ENCODE results near the gene RPL27.
"Not testable (repeated sequence)": the region's sequence is repeated elsewhere in the genome, so short reads cannot be mapped to it uniquely, and the experiment has no call there.

Gene RPL27

DNA sequence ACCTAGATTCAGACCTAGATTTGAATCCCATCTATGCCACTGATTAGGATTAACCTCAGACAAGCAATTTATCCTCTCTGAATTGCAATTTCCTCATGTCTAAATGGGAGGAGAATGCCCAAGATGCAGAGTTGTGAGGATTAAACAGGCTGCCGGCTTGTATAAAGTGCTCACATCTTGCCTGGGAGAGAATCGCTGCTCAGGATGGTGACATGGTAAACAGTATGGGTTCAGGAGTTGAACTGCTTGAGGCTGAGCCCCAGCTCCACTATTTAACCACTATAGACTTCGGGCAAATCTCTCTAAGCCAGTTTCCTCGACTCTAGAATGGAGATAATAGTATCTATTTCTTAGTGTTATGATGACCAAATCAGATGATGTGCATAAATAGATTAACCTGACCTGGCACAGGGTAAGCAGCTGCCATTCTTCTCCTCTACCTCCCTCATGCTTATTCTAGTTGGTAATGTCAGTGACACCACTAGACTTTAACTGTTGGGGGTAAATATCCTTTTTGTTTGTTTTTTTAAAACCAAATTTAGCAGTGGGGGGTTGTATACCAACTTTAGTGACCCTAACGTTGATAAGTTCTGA lies 732 bp upstream of the RPL27 start:
- H3K9ac ChIP-seq (ENCODE audit: low read length) = peak overlapping the region; percentile 80
- H3K36me3 ChIP-seq (ENCODE audit: control insufficient read depth, insufficient read depth, low read length, severe bottlenecking) = peaks cover 49% of the 10 kb centered on the region
- H3K4me3 ChIP-seq (ENCODE audit: low read length) = peak overlapping the region; percentile 53
- DNase-seq (ENCODE audit: low read depth) = no peak
- no peaks in the 10 kb centered on the region for H3K27me3 ChIP-seq (replicated peaks; ENCODE audit: control insufficient read depth, insufficient read depth, low read length)
- H3K4me1 ChIP-seq (ENCODE audit: control insufficient read depth, insufficient read depth, low read length) = peaks cover 36% of the 10 kb centered on the region
- H3K9me3 ChIP-seq (ENCODE audit: control insufficient read depth, low read length) = no peaks in the 10 kb centered on the region

DNA sequence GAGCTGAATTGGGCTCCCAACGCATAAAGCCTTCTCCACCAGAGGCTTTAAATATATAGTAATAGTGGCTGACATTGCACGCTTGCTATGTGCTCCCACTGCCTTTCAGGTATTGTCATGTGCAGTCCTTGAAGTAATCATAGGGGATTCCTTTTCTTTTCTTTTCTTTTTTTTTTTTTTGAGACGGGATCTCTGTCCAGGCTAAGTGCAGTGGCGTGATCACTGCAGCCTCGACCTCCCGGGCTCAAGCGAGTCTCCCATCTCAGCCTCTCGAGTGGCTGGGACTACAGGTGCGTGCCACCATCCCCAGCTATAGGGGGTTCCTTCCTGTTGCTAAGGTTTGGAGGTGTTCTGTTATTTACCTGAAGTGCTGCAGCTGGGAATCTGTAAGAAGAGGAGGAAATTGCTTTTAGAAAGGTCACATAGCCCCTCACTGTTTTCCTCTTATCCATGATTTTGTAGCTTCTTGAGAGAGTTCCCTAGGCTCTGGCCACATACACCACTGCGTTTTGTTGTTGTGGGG lies 845 bp downstream of the RPL27 start:
- H3K36me3 ChIP-seq (ENCODE audit: control insufficient read depth, insufficient read depth, low read length, severe bottlenecking) = peaks cover 50% of the 10 kb centered on the region
- H3K4me1 ChIP-seq (ENCODE audit: control insufficient read depth, insufficient read depth, low read length) = peaks cover 44% of the 10 kb centered on the region
- peak; percentile 19 for DNase-seq (ENCODE audit: low read depth)
- peak overlapping the region; percentile 98 for H3K4me3 ChIP-seq (ENCODE audit: low read length)
- no peaks in the 10 kb centered on the region for H3K9me3 ChIP-seq (ENCODE audit: control insufficient read depth, low read length)
- H3K9ac ChIP-seq (ENCODE audit: low read length) = peak overlapping the region; percentile 99
- no peaks in the 10 kb centered on the region for H3K27me3 ChIP-seq (replicated peaks; ENCODE audit: control insufficient read depth, insufficient read depth, low read length)

DNA sequence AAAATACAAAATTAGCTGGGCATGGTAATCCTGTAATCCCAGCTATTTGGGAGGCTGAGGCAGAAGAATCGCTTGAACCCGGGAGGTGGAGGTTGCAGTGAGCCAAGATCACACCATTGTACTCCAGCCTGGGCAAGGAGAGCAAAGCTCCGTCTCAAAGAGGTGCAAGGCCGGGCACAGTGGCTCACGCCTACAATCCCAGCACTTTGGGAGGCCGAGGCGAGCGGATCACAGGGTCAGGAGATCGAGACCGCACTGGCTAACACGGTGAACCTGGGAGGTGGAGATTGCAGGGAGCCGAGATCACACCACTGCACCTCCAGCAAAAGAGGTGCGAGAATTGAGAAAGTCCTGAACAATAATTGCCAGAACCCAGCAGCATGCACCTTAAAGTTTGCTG lies 2.7 kb downstream of the RPL27 start:
- not testable (repeated sequence) for DNase-seq (ENCODE audit: low read depth); H3K27me3 ChIP-seq (replicated peaks; ENCODE audit: control insufficient read depth, insufficient read depth, low read length); H3K9me3 ChIP-seq (ENCODE audit: control insufficient read depth, low read length)
- Histone ChIP-seq H3K4me3 (ENCODE audit: low read length) (peak overlapping the region; percentile 19), H3K4me1 (ENCODE audit: control insufficient read depth, insufficient read depth, low read length) (peaks cover 44% of the 10 kb centered on the region), H3K36me3 (ENCODE audit: control insufficient read depth, insufficient read depth, low read length, severe bottlenecking) (peaks cover 42% of the 10 kb centered on the region), H3K9ac (ENCODE audit: low read length) (peak overlapping the region; percentile 47)

DNA sequence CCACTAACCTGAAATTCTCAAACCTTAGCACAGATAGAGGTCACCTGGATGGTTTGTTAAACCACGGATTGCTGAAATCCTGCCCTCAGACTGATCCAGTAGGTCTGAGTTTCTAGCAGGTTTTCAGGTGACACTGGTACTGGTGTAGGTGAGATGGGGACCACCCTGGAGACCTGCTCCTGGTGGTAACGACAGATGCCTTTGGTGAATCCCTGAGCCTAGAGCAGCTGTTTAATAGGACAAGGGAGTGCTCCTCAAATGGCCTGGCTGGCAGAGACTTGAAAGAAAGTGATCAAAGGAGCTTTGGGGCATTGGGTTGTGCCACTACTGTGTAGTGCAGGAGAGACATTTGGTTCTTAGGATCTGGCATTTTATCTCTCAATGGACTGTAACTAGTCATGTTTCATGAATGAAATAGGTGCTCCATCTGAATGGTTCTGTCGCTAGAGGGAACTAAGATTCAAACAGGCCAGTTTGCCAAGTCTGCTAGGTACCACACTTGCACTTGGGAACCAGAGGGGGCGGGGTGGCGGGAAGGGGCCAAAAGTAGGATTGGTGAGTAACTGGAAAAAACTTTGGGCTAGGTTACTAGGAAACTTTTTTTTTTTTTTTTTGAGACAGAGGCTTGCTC lies 5.4 kb downstream of the RPL27 start:
- no peaks in the 10 kb centered on the region for H3K27me3 ChIP-seq (replicated peaks; ENCODE audit: control insufficient read depth, insufficient read depth, low read length)
- peaks cover 42% of the 10 kb centered on the region for H3K36me3 ChIP-seq (ENCODE audit: control insufficient read depth, insufficient read depth, low read length, severe bottlenecking)
- H3K4me1 ChIP-seq (ENCODE audit: control insufficient read depth, insufficient read depth, low read length) = peaks cover 43% of the 10 kb centered on the region
- no peak overlapping the region for H3K4me3 ChIP-seq (ENCODE audit: low read length)
- no peak overlapping the region for H3K9ac ChIP-seq (ENCODE audit: low read length)
- H3K9me3 ChIP-seq (ENCODE audit: control insufficient read depth, low read length) = no peaks in the 10 kb centered on the region
- no peak for DNase-seq (ENCODE audit: low read depth)

DNA sequence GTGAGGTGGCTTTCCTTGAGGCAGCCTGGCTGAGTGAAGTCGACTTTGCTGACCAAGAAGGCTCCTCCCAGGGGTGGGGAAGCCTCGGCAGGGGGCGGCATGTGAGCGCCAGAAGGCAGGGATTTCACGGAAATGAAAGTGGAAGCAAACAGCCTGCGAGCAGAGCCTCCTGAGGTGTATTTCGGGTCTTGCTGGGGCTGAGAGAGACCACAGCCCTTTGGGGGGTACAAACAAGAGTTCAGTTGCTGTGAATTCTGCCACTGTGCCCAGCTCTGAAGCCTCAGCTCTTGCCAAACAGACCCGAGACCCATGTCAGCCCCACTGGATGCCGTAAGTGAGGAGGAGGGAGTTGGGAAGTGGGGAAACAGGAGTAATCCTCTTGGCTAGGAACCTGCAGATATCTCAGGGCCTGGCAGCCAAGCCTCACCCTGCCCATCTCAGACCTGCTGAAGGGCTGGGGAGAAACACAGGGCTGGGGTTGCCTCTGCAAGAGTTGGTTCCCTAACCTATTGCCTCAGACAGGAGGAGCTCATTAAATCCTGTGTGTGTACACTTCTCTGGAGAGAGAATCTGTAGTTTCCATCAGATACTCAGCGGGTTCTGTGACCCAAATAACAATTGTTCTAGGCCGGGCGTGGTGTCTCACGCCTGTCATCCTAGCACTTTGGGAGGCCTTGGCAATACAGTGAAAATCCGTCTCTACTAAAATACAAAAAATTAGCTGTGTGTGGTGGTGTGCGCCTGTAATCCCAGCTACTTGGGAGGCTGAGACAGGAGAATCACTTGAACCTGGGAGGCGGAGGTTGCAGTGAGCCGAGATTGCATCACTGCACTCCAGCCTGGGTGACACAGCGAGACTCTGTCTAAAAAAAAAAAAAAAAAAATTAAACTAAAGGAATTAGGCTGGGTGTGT lies 8.7 kb downstream of the RPL27 start, which contains the start of gene IFI35:
TSS of gene IFI35 (plus strand) at position 146 of the 913 bp plus-strand sequence. CDS start at position 310, 164 bp downstream.
- Histone ChIP-seq H3K9ac (ENCODE audit: low read length) (peak within 1 kb of the TSS; percentile 99), H3K27me3 (replicated peaks; ENCODE audit: control insufficient read depth, insufficient read depth, low read length) (no peaks in the 10 kb centered on the region), H3K4me3 (ENCODE audit: low read length) (peak within 1 kb of the TSS; percentile 99), H3K36me3 (ENCODE audit: control insufficient read depth, insufficient read depth, low read length, severe bottlenecking) (peaks cover 18% of the 10 kb centered on the region), H3K4me1 (ENCODE audit: control insufficient read depth, insufficient read depth, low read length) (peaks cover 23% of the 10 kb centered on the region), H3K9me3 (ENCODE audit: control insufficient read depth, low read length) (no peaks in the 10 kb centered on the region)
- peak; percentile 91 for DNase-seq (ENCODE audit: low read depth)

DNA sequence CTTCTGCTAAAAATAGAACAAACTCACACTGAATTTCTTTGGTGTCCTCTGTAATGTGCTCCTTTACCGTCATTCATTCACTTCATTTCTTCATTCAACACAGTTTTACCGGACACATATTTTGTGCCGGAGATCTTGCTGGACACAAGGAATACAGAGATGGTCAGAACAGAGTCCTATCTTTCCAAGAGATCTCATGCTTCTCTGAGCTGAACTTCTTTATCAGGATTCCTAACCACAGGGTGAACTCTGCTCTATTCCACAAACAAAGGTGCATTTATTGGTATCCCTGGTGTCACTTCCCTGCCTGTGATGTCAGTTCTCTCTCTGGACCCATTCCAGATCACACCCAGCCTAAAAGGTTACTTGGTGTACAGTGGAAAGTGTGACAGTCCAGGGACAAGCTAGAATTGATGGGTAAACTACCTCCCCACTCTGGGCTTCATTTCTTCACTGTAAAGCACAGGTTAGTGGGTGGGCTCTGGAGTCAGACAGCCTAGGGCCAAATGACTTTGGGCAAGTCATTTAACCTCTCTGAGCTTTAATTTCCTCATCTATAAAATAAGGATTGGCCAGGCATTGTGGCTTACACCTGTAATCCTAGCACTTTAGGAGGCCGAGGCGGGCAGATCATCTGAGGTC lies 12.6 kb downstream of the RPL27 start:
- DNase-seq (ENCODE audit: low read depth) = no peak

DNA sequence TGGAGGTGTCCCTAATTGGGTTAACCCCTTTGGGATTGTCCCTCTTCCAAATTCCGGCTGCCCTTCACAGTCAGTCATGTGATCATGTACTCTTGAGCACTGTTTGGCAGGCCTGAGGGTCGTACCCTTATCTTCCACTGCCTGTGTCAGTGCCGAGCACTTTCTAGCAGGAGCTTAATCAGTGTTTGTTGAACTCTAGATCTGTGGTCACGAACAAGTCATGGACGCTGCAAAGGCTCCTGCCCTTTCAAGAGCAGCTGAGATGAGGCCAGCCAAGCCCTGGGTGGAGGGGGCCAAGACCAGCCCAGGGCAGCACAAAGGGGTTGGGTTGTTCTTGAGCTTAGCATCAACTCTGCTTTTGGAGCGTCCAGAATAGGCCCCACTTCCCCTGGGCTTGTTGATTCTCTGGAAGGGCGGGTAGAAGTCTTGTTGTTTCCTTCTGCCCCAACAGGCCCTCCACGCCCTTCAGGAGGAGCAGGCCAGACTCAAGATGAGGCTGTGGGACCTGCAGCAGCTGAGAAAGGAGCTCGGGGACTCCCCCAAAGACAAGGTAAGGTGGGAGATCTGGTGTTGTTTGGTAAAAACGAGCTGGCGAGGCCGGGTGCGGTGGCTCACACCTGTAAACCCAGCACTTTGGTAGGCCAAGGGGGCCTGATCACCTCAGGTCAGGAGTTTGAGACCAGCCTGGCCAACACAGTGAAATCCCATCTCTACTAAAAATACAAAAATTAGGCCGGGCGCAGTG lies 13.7 kb downstream of the RPL27 start:
- Histone ChIP-seq H3K4me1 (ENCODE audit: control insufficient read depth, insufficient read depth, low read length) (peaks cover 35% of the 10 kb centered on the region), H3K36me3 (ENCODE audit: control insufficient read depth, insufficient read depth, low read length, severe bottlenecking) (peaks cover 38% of the 10 kb centered on the region), H3K27me3 (replicated peaks; ENCODE audit: control insufficient read depth, insufficient read depth, low read length) (no peaks in the 10 kb centered on the region), H3K9ac (ENCODE audit: low read length) (peak overlapping the region; percentile 41), H3K4me3 (ENCODE audit: low read length) (peak overlapping the region; percentile 11), H3K9me3 (ENCODE audit: control insufficient read depth, low read length) (no peaks in the 10 kb centered on the region)
- DNase-seq (ENCODE audit: low read depth) = no peak

More for the DNA sequence above, 12.6 kb downstream of the RPL27 start:
- no peak overlapping the region for H3K9ac ChIP-seq (ENCODE audit: low read length)
- H3K4me1 ChIP-seq (ENCODE audit: control insufficient read depth, insufficient read depth, low read length) = peaks cover 33% of the 10 kb centered on the region
- no peak overlapping the region for H3K4me3 ChIP-seq (ENCODE audit: low read length)
- H3K9me3 ChIP-seq (ENCODE audit: control insufficient read depth, low read length) = no peaks in the 10 kb centered on the region
- H3K36me3 ChIP-seq (ENCODE audit: control insufficient read depth, insufficient read depth, low read length, severe bottlenecking) = peaks cover 27% of the 10 kb centered on the region
- H3K27me3 ChIP-seq (replicated peaks; ENCODE audit: control insufficient read depth, insufficient read depth, low read length) = no peaks in the 10 kb centered on the region

DNA sequence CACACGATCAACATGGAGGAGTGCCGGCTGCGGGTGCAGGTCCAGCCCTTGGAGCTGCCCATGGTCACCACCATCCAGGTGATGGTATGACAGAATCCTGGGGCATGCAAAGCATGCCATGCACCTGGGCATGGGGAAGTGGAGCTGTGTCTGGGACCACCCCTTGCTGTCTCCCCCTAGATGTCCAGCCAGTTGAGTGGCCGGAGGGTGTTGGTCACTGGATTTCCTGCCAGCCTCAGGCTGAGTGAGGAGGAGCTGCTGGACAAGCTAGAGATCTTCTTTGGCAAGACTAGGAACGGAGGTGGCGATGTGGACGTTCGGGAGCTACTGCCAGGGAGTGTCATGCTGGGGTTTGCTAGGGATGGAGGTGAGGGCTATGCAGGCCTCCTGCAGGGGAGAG lies 15.1 kb downstream of the RPL27 start:
- Histone ChIP-seq H3K9ac (ENCODE audit: low read length) (no peak overlapping the region), H3K4me1 (ENCODE audit: control insufficient read depth, insufficient read depth, low read length) (peaks cover 39% of the 10 kb centered on the region), H3K27me3 (replicated peaks; ENCODE audit: control insufficient read depth, insufficient read depth, low read length) (no peaks in the 10 kb centered on the region), H3K36me3 (ENCODE audit: control insufficient read depth, insufficient read depth, low read length, severe bottlenecking) (peaks cover 49% of the 10 kb centered on the region), H3K4me3 (ENCODE audit: low read length) (no peak overlapping the region), H3K9me3 (ENCODE audit: control insufficient read depth, low read length) (no peaks in the 10 kb centered on the region)
- DNase-seq (ENCODE audit: low read depth) = no peak

DNA sequence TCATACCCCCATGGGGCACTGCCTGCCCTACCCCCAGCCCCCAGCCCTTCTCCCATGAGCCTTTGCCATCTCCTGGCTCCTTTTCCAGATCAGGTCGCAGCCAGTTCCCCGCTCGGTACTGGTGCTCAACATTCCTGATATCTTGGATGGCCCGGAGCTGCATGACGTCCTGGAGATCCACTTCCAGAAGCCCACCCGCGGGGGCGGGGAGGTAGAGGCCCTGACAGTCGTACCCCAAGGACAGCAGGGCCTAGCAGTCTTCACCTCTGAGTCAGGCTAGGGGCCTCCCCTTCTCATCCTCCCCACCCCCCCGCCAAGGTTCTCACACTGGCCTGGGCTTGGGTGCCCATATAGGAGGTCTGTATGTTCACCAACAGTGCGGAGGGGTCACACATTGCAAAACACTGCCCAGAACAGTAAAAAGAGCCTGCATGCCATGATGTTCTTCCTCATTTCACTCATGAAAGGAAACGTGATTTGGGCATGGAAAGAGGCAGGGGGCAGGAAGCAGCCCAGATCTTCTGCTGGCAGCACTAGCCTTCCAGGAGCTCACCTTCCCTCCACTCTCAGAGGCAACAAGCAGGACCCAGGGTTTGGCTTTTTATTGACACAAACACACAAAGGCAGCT lies 15.9 kb downstream of the RPL27 start:
- peaks cover 54% of the 10 kb centered on the region for H3K36me3 ChIP-seq (ENCODE audit: control insufficient read depth, insufficient read depth, low read length, severe bottlenecking)
- H3K4me1 ChIP-seq (ENCODE audit: control insufficient read depth, insufficient read depth, low read length) = peaks cover 47% of the 10 kb centered on the region
- no peaks in the 10 kb centered on the region for H3K27me3 ChIP-seq (replicated peaks; ENCODE audit: control insufficient read depth, insufficient read depth, low read length)
- no peak for DNase-seq (ENCODE audit: low read depth)
- H3K4me3 ChIP-seq (ENCODE audit: low read length) = no peak overlapping the region
- no peak overlapping the region for H3K9ac ChIP-seq (ENCODE audit: low read length)
- no peaks in the 10 kb centered on the region for H3K9me3 ChIP-seq (ENCODE audit: control insufficient read depth, low read length)
